ENCODE data around the gene KCTD2.

Gene KCTD2

DNA sequence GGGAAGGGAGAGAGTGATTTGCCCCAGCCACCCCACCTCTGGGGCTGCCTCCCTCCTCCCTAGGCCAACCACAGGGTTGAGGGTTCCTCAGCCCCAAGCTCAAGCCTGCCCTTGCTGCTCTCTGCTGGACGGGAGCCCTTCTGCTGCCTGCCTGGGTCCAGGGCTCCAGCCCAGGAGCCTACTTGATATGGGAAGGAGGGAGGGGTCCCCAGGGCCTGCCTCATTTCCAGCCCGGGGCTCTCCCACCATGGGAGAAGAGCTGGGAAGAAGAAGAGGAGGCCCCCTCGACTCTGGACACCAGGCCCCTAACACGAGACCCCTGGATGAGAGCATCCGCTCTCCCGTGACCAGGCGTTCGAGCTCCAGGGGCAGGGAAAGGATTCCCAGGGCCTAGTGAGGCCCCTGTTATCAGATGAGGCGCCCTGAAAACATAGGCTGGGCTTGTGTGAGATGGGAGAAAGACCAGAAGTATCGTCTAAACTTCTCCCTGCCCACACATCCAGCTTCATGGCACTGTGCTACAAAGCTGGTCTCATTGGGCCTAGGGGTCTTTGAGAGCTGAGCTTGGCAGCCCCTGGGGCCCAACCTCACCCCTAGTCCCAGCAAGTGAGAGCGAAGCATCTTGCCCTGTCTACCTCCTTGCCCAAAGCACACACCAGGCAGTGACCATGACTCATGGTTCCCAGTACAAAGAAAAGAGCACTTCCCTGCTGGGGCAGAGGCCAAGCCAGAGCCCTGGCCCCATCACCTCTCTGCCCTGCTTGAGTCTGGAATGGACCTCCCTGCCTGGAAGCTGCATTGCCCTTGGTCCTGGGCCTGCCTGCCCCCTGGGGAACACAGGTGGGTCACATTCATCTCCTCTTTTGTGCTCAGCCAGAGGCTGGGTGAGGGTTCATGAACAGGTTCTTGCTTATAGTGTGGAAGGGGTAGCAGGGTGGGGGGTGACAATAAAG is 41.7 kb downstream of the KCTD2 start:
- Histone ChIP-seq H3K9me3 (ENCODE audit: insufficient read depth, low read length) (no peaks in the 10 kb centered on the region), H3K4me2 (ENCODE audit: low read depth, low read length, poor library complexity, severe bottlenecking) (no peak overlapping the region), H3F3A (ENCODE audit: insufficient read depth) (no peaks in the 10 kb centered on the region), H3K79me2 (ENCODE audit: insufficient read depth, low read length) (no peaks in the 10 kb centered on the region), H4K20me1 (ENCODE audit: low read depth, low read length) (no peaks in the 10 kb centered on the region), H3K4me3 (ENCODE audit: insufficient read depth, low read length, poor library complexity, severe bottlenecking) (no peak overlapping the region), H2AFZ (ENCODE audit: low read depth, low read length, severe bottlenecking) (no peak overlapping the region), H3K36me3 (ENCODE audit: low read length) (no peaks in the 10 kb centered on the region), H3K9ac (ENCODE audit: low read length) (no peak overlapping the region), H3K27me3 (ENCODE audit: low read length) (no peaks in the 10 kb centered on the region), H3K9me2 (replicated peaks; ENCODE audit: insufficient read depth, low read length) (no peaks in the 10 kb centered on the region), H3K27ac (ENCODE audit: low read depth, low read length) (no peak overlapping the region)
- TF ChIP-seq, protein P1, sequence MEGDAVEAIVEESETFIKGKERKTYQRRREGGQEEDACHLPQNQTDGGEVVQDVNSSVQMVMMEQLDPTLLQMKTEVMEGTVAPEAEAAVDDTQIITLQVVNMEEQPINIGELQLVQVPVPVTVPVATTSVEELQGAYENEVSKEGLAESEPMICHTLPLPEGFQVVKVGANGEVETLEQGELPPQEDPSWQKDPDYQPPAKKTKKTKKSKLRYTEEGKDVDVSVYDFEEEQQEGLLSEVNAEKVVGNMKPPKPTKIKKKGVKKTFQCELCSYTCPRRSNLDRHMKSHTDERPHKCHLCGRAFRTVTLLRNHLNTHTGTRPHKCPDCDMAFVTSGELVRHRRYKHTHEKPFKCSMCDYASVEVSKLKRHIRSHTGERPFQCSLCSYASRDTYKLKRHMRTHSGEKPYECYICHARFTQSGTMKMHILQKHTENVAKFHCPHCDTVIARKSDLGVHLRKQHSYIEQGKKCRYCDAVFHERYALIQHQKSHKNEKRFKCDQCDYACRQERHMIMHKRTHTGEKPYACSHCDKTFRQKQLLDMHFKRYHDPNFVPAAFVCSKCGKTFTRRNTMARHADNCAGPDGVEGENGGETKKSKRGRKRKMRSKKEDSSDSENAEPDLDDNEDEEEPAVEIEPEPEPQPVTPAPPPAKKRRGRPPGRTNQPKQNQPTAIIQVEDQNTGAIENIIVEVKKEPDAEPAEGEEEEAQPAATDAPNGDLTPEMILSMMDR (IDR thresholded peaks at IDR 0.05; ENCODE audit: insufficient read depth, low read length, poor library complexity, severe bottlenecking), result no peak
- no peak for TF ChIP-seq EZH2phosphoT487 (conservative IDR thresholded peaks at IDR 0.05; ENCODE audit: low read length)

DNA sequence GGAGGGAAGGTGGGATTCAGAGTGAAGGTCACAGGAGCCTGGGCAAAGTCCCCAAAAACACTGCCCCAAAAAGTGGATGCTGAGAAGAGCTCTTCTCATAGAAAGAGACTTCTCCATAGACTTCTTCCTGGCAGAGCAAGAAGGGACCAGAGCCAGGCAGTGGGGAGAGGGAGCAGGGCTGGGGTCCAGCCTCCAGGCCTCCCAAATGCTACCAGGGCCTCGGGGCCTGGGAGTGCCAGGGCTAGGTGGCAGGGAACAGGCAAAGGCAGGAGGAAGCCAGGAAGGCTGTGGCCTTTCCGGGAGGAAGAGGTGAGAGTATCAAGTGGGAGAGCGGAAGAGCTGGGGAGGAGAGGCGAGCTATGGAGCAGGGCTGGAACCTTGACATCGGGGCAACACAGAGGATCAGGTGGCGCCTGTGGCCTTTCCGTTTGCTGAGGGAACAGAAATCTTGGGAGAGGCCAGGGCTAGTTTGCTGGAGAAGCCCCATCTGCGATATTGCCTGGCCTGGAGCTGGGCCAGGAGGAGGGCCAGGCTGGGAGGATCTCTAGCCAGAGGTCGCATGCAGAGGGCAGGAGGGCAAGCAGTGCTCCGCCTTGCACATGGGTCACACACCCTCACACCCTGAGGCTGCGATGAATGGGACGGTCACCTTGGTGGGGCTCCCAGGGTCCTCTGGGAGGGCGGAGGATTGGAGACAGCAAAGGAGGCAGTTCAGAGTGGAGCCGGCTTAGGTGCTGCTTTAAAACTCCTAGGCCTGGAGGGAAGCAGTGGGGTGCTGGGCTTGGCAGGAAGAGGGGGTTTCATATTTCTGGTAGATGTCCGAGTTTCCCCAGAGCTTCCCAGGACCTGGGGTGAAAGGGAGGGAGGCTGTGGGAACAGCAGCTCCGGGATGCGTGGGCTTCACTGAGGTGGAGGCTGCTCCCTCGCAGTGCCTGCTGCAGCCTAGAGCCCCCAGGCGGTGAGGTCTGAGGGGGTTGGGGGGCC is 44.1 kb downstream of the KCTD2 start:
- Histone ChIP-seq H3K9ac (ENCODE audit: low read length) (no peak overlapping the region), H3K27me3 (ENCODE audit: low read length) (no peaks in the 10 kb centered on the region), H3K4me2 (ENCODE audit: low read depth, low read length, poor library complexity, severe bottlenecking) (no peak overlapping the region), H3K36me3 (ENCODE audit: low read length) (no peaks in the 10 kb centered on the region), H3K9me2 (replicated peaks; ENCODE audit: insufficient read depth, low read length) (no peaks in the 10 kb centered on the region), H3F3A (ENCODE audit: insufficient read depth) (no peaks in the 10 kb centered on the region), H3K79me2 (ENCODE audit: insufficient read depth, low read length) (no peaks in the 10 kb centered on the region), H2AFZ (ENCODE audit: low read depth, low read length, severe bottlenecking) (no peak overlapping the region), H4K20me1 (ENCODE audit: low read depth, low read length) (no peaks in the 10 kb centered on the region), H3K9me3 (ENCODE audit: insufficient read depth, low read length) (no peaks in the 10 kb centered on the region), H3K4me3 (ENCODE audit: insufficient read depth, low read length, poor library complexity, severe bottlenecking) (no peak overlapping the region), H3K27ac (ENCODE audit: low read depth, low read length) (no peak overlapping the region)
- TF ChIP-seq, protein P1 (IDR thresholded peaks at IDR 0.05; ENCODE audit: insufficient read depth, low read length, poor library complexity, severe bottlenecking), result no peak
- no peak for TF ChIP-seq EZH2phosphoT487 (conservative IDR thresholded peaks at IDR 0.05; ENCODE audit: low read length)

- Histone ChIP-seq H3K4me2 (ENCODE audit: low read depth, low read length, poor library complexity, severe bottlenecking) (no peak overlapping the region), H3K27ac (ENCODE audit: low read depth, low read length) (no peak overlapping the region), H3K9me2 (replicated peaks; ENCODE audit: insufficient read depth, low read length) (no peaks in the 10 kb centered on the region), H3K36me3 (ENCODE audit: low read length) (no peaks in the 10 kb centered on the region), H3F3A (ENCODE audit: insufficient read depth) (no peaks in the 10 kb centered on the region), H3K9me3 (ENCODE audit: insufficient read depth, low read length) (no peaks in the 10 kb centered on the region), H4K20me1 (ENCODE audit: low read depth, low read length) (no peaks in the 10 kb centered on the region), H3K27me3 (ENCODE audit: low read length) (no peaks in the 10 kb centered on the region), H3K79me2 (ENCODE audit: insufficient read depth, low read length) (no peaks in the 10 kb centered on the region), H3K4me3 (ENCODE audit: insufficient read depth, low read length, poor library complexity, severe bottlenecking) (no peak overlapping the region), H2AFZ (ENCODE audit: low read depth, low read length, severe bottlenecking) (no peak overlapping the region), H3K9ac (ENCODE audit: low read length) (no peak overlapping the region)
- TF ChIP-seq, protein P1 (IDR thresholded peaks at IDR 0.05; ENCODE audit: insufficient read depth, low read length, poor library complexity, severe bottlenecking), result no peak
- TF ChIP-seq EZH2phosphoT487 (conservative IDR thresholded peaks at IDR 0.05; ENCODE audit: low read length), result no peak
These were observed 44.9 kb downstream of the KCTD2 start for GRCh38 chr17:75091855-75092327.
